Chondrocyte (in vitro differentiated cells): Measurements from ENCODE around the gene CHN1. TPM values are rescaled to one million over a fixed set of nuclear protein-coding genes. Genes with fewer than 3 reads are reported as not detected.

Experiments
- DNase-seq: peaks from one replicate; pipeline ENCODE4 v3.0.0; 2021; ENCODE audit warnings: mixed read lengths, low spot score
- H3K27ac Mint-ChIP-seq: one replicate; pipeline ENCODE4 v1.8.0; 2021; ENCODE audit warnings: mild to moderate bottlenecking, moderate library complexity, mixed read lengths; ENCODE audit not compliant: unreplicated experiment
- H3K27me3 Mint-ChIP-seq: 2 replicates; pipeline ENCODE4 v1.8.0; 2021; ENCODE audit warnings: low read depth, mixed read lengths
- H3K36me3 Mint-ChIP-seq: 2 replicates; pipeline ENCODE4 v1.8.0; 2021; ENCODE audit warnings: low read depth, mixed read lengths
- H3K4me1 Mint-ChIP-seq: 2 replicates; pipeline ENCODE4 v1.8.0; 2021; ENCODE audit warnings: low read depth, mild to moderate bottlenecking, mixed read lengths
- H3K4me3 Mint-ChIP-seq: one replicate; pipeline ENCODE4 v1.8.0; 2021; ENCODE audit warnings: mild to moderate bottlenecking, moderate library complexity, mixed read lengths; ENCODE audit not compliant: unreplicated experiment
- H3K9me3 Mint-ChIP-seq: 2 replicates; pipeline ENCODE4 v1.8.0; 2021; ENCODE audit warnings: low read depth, mixed read lengths
- CTCF ChIP-seq: fragments of 200-600 bp; sonication (generic); IDR thresholded peaks from 2 replicates; pipeline ENCODE4 v1.5.0; 2021; ENCODE audit warnings: antibody characterized with exemption, mild to moderate bottlenecking, moderate library complexity
- total RNA-seq: library from RNA; stranded (reverse); gene quantifications from 3 replicates; pipeline ENCODE4 v1.2.1, GENCODE V29; 2021

Gene CHN1
- total RNA-seq, 1 donor from 2014 or later, result 23.1 TPM

DNA sequence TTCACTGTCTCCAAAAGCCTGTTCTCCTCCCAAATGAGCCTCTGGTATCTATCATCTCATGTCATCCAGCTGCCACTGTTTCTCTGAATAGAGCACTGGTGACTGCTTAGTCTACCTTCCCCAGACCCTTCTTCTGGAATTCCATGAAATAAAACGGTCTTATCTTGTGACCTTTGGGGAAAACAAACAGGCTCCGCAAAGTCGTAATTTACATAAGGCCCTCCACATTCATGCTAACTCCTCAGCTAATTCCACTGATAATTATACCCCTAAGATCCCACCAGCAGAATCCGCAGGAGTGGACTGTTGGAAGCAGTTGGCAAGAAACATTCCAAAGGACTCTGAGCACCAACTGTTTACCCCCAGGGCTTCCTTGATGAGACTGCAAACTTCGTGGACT, 33.9 kb upstream of the CHN1 start:
- Mint-ChIP-seq H3K4me1 (peaks cover 9% of the 10 kb centered on the region), H3K4me3 (no peak overlapping the region), H3K27ac (no peak overlapping the region), H3K36me3 (no peaks in the 10 kb centered on the region), H3K9me3 (peaks cover 6% of the 10 kb centered on the region), H3K27me3 (no peaks in the 10 kb centered on the region)
- DNase-seq, result no peak
- TF ChIP-seq CTCF, result no peak

- H3K27ac Mint-ChIP-seq, result no peak overlapping the region
- no peak overlapping the region for H3K4me3 Mint-ChIP-seq
- no peak for DNase-seq
- no peaks in the 10 kb centered on the region for H3K27me3 Mint-ChIP-seq
- peaks cover 6% of the 10 kb centered on the region for H3K9me3 Mint-ChIP-seq
- no peaks in the 10 kb centered on the region for H3K36me3 Mint-ChIP-seq
- no peak for TF ChIP-seq CTCF
- H3K4me1 Mint-ChIP-seq, result peaks cover 9% of the 10 kb centered on the region
Measured at GRCh38 chr2:175037941-175038340, 32.8 kb upstream of the CHN1 start.

DNA sequence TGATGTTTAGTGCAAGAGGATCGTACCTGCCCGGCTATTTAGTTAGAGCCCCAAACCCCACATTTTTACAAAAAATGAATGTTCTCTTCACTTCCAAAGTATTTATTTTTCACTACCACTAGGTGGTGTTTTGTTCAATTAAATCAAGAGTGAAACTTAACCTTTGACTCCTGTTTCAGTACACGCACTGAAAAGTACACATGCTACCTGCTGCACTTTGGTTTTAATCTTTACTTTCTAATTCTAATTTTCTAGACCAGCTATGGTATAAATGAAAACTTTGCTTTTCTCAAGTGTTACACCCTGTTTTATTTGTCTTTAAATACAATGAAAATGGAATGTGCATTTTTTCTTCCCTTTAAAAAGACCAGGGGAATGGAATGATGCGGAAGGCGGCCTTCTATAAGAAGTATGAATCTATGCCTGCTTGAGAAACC, 31.4 kb upstream of the CHN1 start:
- peaks cover 9% of the 10 kb centered on the region for H3K4me1 Mint-ChIP-seq
- H3K27ac Mint-ChIP-seq, result no peak overlapping the region
- no peak overlapping the region for H3K4me3 Mint-ChIP-seq
- no peaks in the 10 kb centered on the region for H3K27me3 Mint-ChIP-seq
- no peaks in the 10 kb centered on the region for H3K36me3 Mint-ChIP-seq
- no peak for DNase-seq
- H3K9me3 Mint-ChIP-seq, result no peaks in the 10 kb centered on the region
- TF ChIP-seq CTCF, result peak; percentile 85

GRCh38 chr2:175035806-175036205, 30.6 kb upstream of the CHN1 start:
- no peaks in the 10 kb centered on the region for H3K9me3 Mint-ChIP-seq
- DNase-seq, result no peak
- no peak for TF ChIP-seq CTCF
- H3K27me3 Mint-ChIP-seq, result no peaks in the 10 kb centered on the region
- no peak overlapping the region for H3K27ac Mint-ChIP-seq
- no peaks in the 10 kb centered on the region for H3K36me3 Mint-ChIP-seq
- peaks cover 9% of the 10 kb centered on the region for H3K4me1 Mint-ChIP-seq
- no peak overlapping the region for H3K4me3 Mint-ChIP-seq

- H3K27ac Mint-ChIP-seq, result no peak overlapping the region
- H3K4me1 Mint-ChIP-seq, result peaks cover 9% of the 10 kb centered on the region
- no peaks in the 10 kb centered on the region for H3K9me3 Mint-ChIP-seq
- H3K4me3 Mint-ChIP-seq, result no peak overlapping the region
- H3K36me3 Mint-ChIP-seq, result no peaks in the 10 kb centered on the region
- H3K27me3 Mint-ChIP-seq, result no peaks in the 10 kb centered on the region
- DNase-seq, result no peak
- TF ChIP-seq CTCF, result no peak
Measured at GRCh38 chr2:175034716-175035115, 29.5 kb upstream of the CHN1 start.
